ELF-1 (cell line): ENCODE results near the gene PIK3R2.

ENCODE experiments used
- DNase-seq: peaks from one replicate; pipeline ENCODE4 v3.0.0-alpha.2; 2016; ENCODE audit warnings: low read depth, low spot score

PIK3R2 gene

GRCh38 chr19:18123819-18124218 is 29.1 kb upstream of the PIK3R2 start:
- no peak for DNase-seq

- DNase-seq, result no peak
Observed at GRCh38 chr19:18126097-18126496, 26.9 kb upstream of the PIK3R2 start.

GRCh38 chr19:18128044-18128443 is 24.9 kb upstream of the PIK3R2 start:
- no peak for DNase-seq

GRCh38 chr19:18128805-18129204 is 24.2 kb upstream of the PIK3R2 start:
- no peak for DNase-seq

GRCh38 chr19:18130523-18131242 is 22.3 kb upstream of the PIK3R2 start:
- DNase-seq, result no peak

GRCh38 chr19:18131841-18132596 is 20.9 kb upstream of the PIK3R2 start:
- DNase-seq, result peak; percentile 33

GRCh38 chr19:18135712-18136584 is 17.0 kb upstream of the PIK3R2 start:
- no peak for DNase-seq

GRCh38 chr19:18137242-18137641 is 15.7 kb upstream of the PIK3R2 start:
- DNase-seq, result no peak

GRCh38 chr19:18137657-18138339 is 15.2 kb upstream of the PIK3R2 start:
- DNase-seq, result no peak

- DNase-seq, result no peak
Observed at GRCh38 chr19:18140473-18140872, 12.5 kb upstream of the PIK3R2 start.

GRCh38 chr19:18141031-18141430 is 11.9 kb upstream of the PIK3R2 start:
- no peak for DNase-seq

- no peak for DNase-seq
Observed at GRCh38 chr19:18143902-18144301, 9.1 kb upstream of the PIK3R2 start.

GRCh38 chr19:18144361-18144760 is 8.6 kb upstream of the PIK3R2 start:
- DNase-seq, result no peak

- no peak for DNase-seq
Observed at GRCh38 chr19:18144906-18145305, 8.1 kb upstream of the PIK3R2 start.

GRCh38 chr19:18145391-18145999 is 7.5 kb upstream of the PIK3R2 start:
- DNase-seq, result no peak

GRCh38 chr19:18147396-18147795 is 5.6 kb upstream of the PIK3R2 start:
- no peak for DNase-seq

GRCh38 chr19:18149596-18149975 is 3.4 kb upstream of the PIK3R2 start:
- no peak for DNase-seq

GRCh38 chr19:18150776-18151624 is 2.0 kb upstream of the PIK3R2 start:
- DNase-seq, result peak; percentile 31

GRCh38 chr19:18152442-18152816 is 534 bp upstream of the PIK3R2 start:
- peak; percentile 100 for DNase-seq

GRCh38 chr19:18153556-18154134 is 682 bp downstream of the PIK3R2 start:
- DNase-seq, result no peak
